ENCODE data around the gene C10orf90.

GRCh38 chr10:126611303-126611702 lies 59.2 kb downstream of the C10orf90 start:
- TF ChIP-seq, protein P1, sequence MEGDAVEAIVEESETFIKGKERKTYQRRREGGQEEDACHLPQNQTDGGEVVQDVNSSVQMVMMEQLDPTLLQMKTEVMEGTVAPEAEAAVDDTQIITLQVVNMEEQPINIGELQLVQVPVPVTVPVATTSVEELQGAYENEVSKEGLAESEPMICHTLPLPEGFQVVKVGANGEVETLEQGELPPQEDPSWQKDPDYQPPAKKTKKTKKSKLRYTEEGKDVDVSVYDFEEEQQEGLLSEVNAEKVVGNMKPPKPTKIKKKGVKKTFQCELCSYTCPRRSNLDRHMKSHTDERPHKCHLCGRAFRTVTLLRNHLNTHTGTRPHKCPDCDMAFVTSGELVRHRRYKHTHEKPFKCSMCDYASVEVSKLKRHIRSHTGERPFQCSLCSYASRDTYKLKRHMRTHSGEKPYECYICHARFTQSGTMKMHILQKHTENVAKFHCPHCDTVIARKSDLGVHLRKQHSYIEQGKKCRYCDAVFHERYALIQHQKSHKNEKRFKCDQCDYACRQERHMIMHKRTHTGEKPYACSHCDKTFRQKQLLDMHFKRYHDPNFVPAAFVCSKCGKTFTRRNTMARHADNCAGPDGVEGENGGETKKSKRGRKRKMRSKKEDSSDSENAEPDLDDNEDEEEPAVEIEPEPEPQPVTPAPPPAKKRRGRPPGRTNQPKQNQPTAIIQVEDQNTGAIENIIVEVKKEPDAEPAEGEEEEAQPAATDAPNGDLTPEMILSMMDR (conservative IDR thresholded peaks at IDR 0.05), result no peak
- no peak for TF ChIP-seq EZH2 (IDR thresholded peaks at IDR 0.05; ENCODE audit: low read depth)

Measured in PC-9 (cell line).